DOHH2 (cell line): ENCODE results near the gene CAMK2N1.

Experiments used
- CTCF ChIP-seq: fragments of 200-600 bp; sonication (generic); IDR thresholded peaks from one replicate; pipeline ENCODE4 v1.5.1; 2014; ENCODE audit warnings: antibody characterized with exemption, mild to moderate bottlenecking, low read depth, low read length; ENCODE audit not compliant: poor library complexity, severe bottlenecking
- EZH2phosphoT487 ChIP-seq: fragments of 200-600 bp; sonication (generic); IDR thresholded peaks from 2 replicates; pipeline ENCODE4 v1.6.1; 2017; ENCODE audit warnings: borderline replicate concordance, mild to moderate bottlenecking, antibody characterized with exemption, low read length, moderate library complexity, mixed read lengths

GRCh38 chr1:20521960-20522861 lies 36.2 kb upstream of the CAMK2N1 start:
- TF ChIP-seq CTCF (peak; percentile 73), EZH2phosphoT487 (no peak)
